ENCODE measurements around the gene SEPTIN12. TPM values are rescaled to one million over a fixed set of nuclear protein-coding genes. Genes with fewer than 3 reads are reported as not detected.

Gene SEPTIN12
- total and polyA plus RNA-seq, 10 of the 15 experiments (the other 5 are each of a cell fraction or from before 2014, with no cell fraction given) = not detected

- TF ChIP-seq USF1 (IDR thresholded peaks at IDR 0.05; ENCODE audit: borderline replicate concordance, extremely low read length, insufficient read depth, low read depth, low read length) (no peak), REST (IDR thresholded peaks at IDR 0.05; ENCODE audit: low read depth, low read length) (no peak), CBX5 (IDR thresholded peaks at IDR 0.05; ENCODE audit: low read depth) (no peak), DPF2 (IDR thresholded peaks at IDR 0.05) (no peak), MEF2B (IDR thresholded peaks at IDR 0.05; ENCODE audit: partially characterized antibody, poor library complexity, severe bottlenecking) (peak; percentile 76), POLR2AphosphoS2 (IDR thresholded peaks at IDR 0.05; ENCODE audit: low read depth, low read length) (no peak), IKZF1 (conservative IDR thresholded peaks at IDR 0.05) (peak; percentile 52), GATAD2B (conservative IDR thresholded peaks at IDR 0.05; ENCODE audit: low read depth) (0 out of 2 replicates have a peak, but pooled peaks have one; percentile 16), ELK1 (IDR thresholded peaks at IDR 0.05; ENCODE audit: low read depth, low read length) (no peak), PAX8 (IDR thresholded peaks at IDR 0.05) (no peak), SMAD5 (IDR thresholded peaks at IDR 0.05; ENCODE audit: low read depth) (peak; percentile 47; the same call in 1 of the 2 replicates), PAX5 (IDR thresholded peaks at IDR 0.05; ENCODE audit: borderline replicate concordance, low read depth, low read length) (0 out of 2 replicates have a peak, but pooled peaks have one; percentile 10), EP300 (IDR thresholded peaks at IDR 0.05; ENCODE audit: borderline replicate concordance in 1 of 2, control insufficient read depth in 1 of 2, low read depth in 2 of 2, low read length in 2 of 2) (no peak; a peak in 1 of 4 replicates), HDAC6 (IDR thresholded peaks at IDR 0.05; ENCODE audit: unreplicated experiment) (no peak), IRF3 (IDR thresholded peaks at IDR 0.05) (no peak)
- TF ChIP-seq, protein P1, sequence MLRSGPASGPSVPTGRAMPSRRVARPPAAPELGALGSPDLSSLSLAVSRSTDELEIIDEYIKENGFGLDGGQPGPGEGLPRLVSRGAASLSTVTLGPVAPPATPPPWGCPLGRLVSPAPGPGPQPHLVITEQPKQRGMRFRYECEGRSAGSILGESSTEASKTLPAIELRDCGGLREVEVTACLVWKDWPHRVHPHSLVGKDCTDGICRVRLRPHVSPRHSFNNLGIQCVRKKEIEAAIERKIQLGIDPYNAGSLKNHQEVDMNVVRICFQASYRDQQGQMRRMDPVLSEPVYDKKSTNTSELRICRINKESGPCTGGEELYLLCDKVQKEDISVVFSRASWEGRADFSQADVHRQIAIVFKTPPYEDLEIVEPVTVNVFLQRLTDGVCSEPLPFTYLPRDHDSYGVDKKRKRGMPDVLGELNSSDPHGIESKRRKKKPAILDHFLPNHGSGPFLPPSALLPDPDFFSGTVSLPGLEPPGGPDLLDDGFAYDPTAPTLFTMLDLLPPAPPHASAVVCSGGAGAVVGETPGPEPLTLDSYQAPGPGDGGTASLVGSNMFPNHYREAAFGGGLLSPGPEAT (IDR thresholded peaks at IDR 0.05; ENCODE audit: low read depth) = no peak
- TF ChIP-seq, protein P2, sequence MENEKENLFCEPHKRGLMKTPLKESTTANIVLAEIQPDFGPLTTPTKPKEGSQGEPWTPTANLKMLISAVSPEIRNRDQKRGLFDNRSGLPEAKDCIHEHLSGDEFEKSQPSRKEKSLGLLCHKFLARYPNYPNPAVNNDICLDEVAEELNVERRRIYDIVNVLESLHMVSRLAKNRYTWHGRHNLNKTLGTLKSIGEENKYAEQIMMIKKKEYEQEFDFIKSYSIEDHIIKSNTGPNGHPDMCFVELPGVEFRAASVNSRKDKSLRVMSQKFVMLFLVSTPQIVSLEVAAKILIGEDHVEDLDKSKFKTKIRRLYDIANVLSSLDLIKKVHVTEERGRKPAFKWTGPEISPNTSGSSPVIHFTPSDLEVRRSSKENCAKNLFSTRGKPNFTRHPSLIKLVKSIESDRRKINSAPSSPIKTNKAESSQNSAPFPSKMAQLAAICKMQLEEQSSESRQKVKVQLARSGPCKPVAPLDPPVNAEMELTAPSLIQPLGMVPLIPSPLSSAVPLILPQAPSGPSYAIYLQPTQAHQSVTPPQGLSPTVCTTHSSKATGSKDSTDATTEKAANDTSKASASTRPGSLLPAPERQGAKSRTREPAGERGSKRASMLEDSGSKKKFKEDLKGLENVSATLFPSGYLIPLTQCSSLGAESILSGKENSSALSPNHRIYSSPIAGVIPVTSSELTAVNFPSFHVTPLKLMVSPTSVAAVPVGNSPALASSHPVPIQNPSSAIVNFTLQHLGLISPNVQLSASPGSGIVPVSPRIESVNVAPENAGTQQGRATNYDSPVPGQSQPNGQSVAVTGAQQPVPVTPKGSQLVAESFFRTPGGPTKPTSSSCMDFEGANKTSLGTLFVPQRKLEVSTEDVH (IDR thresholded peaks at IDR 0.05; ENCODE audit: low read depth, partially characterized antibody) = no peak
These were observed 12.3 kb upstream of the SEPTIN12 start (continued) for GRCh38 chr16:4800290-4801041.
